MM.1S (cell line): ENCODE measurements around the gene TMPRSS9.
"Not testable (repeated sequence)": the region's sequence is repeated elsewhere in the genome, so short reads cannot be mapped to it uniquely, and the experiment has no call there.

Experiments
- DNase-seq: peaks from one replicate; pipeline ENCODE4 v3.0.0-alpha.2; 2015
- H2AFZ ChIP-seq: fragments of 300-600 bp; sonication (generic); 2 replicates; pipeline ENCODE4 v1.6.0; 2016; ENCODE audit warnings: antibody characterized with exemption, low read length
- H3F3A ChIP-seq: fragments of 300-600 bp; sonication (generic); 2 replicates; pipeline ENCODE4 v1.6.1; 2016; ENCODE audit warnings: mild to moderate bottlenecking, antibody characterized with exemption, low read length, moderate library complexity, mixed read lengths; ENCODE audit not compliant: insufficient read depth
- H3K27ac ChIP-seq: fragments of 300-600 bp; sonication (generic); 2 replicates; pipeline ENCODE4 v1.5.1; 2016; ENCODE audit warnings: mild to moderate bottlenecking, low read length
- H3K27me3 ChIP-seq: fragments of 300-600 bp; sonication (generic); replicated peaks from 2 replicates; pipeline ENCODE4 v1.6.0; 2016; ENCODE audit warnings: low read length; ENCODE audit not compliant: insufficient read depth
- H3K36me3 ChIP-seq: fragments of 300-600 bp; sonication (generic); replicated peaks from 2 replicates; pipeline ENCODE4 v1.6.1; 2016; ENCODE audit warnings: mild to moderate bottlenecking, low read length, mixed read lengths; ENCODE audit not compliant: insufficient read depth
- H3K4me1 ChIP-seq: fragments of 300-600 bp; sonication (generic); 2 replicates; pipeline ENCODE4 v1.6.1; 2016; ENCODE audit warnings: low read length, mixed read lengths
- H3K4me2 ChIP-seq: fragments of 300-600 bp; sonication (generic); 2 replicates; pipeline ENCODE4 v1.6.0; 2016; ENCODE audit warnings: low read depth, low read length
- H3K4me3 ChIP-seq: fragments of 300-600 bp; sonication (generic); 2 replicates; pipeline ENCODE4 v1.5.1; 2016; ENCODE audit warnings: low read length, mixed read lengths
- H3K79me2 ChIP-seq: fragments of 300-600 bp; sonication (generic); 2 replicates; pipeline ENCODE4 v1.6.1; 2016; ENCODE audit warnings: mixed run types, low read length, mixed read lengths
- H3K9ac ChIP-seq: fragments of 300-600 bp; sonication (generic); 2 replicates; pipeline ENCODE4 v1.6.1; 2016; ENCODE audit warnings: low read length, mixed read lengths
- H3K9me2 ChIP-seq: fragments of 300-600 bp; sonication (generic); replicated peaks from 2 replicates; pipeline ENCODE4 v1.6.1; 2016; ENCODE audit warnings: mild to moderate bottlenecking, low read length, mixed read lengths; ENCODE audit not compliant: insufficient read depth
- H3K9me3 ChIP-seq: fragments of 300-600 bp; sonication (generic); replicated peaks from 2 replicates; pipeline ENCODE4 v1.6.1; 2016; ENCODE audit warnings: mild to moderate bottlenecking, low read length, mixed read lengths; ENCODE audit not compliant: insufficient read depth
- H4K20me1 ChIP-seq: fragments of 300-600 bp; sonication (generic); 2 replicates; pipeline ENCODE4 v1.6.1; 2016; ENCODE audit warnings: mild to moderate bottlenecking, low read length, moderate library complexity, mixed read lengths; ENCODE audit not compliant: insufficient read depth
- CTCF ChIP-seq: fragments of 300-600 bp; sonication (generic); IDR thresholded peaks from 2 replicates; pipeline ENCODE4 v1.5.1; 2016; ENCODE audit warnings: antibody characterized with exemption, low read length, mixed read lengths
- EZH2 ChIP-seq: fragments of 300-600 bp; sonication (generic); optimal IDR thresholded peaks from 2 replicates; pipeline ENCODE3; 2017; ENCODE audit warnings: low read depth, mild to moderate bottlenecking, antibody characterized with exemption, low read length, mixed read lengths
- EZH2phosphoT487 ChIP-seq: fragments of 300-600 bp; sonication (generic); IDR thresholded peaks from 2 replicates; pipeline ENCODE4 v1.6.1; 2018; ENCODE audit warnings: antibody characterized with exemption, low read length

Gene TMPRSS9

GRCh38 chr19:2345076-2345475, 15.0 kb upstream of the TMPRSS9 start:
- Histone ChIP-seq H3K79me2 (no peaks in the 10 kb centered on the region), H3F3A (no peaks in the 10 kb centered on the region), H3K27me3 (no peaks in the 10 kb centered on the region), H3K4me1 (no peaks in the 10 kb centered on the region), H3K9ac (no peak overlapping the region), H3K9me2 (no peaks in the 10 kb centered on the region), H4K20me1 (no peaks in the 10 kb centered on the region), H2AFZ (no peak overlapping the region), H3K4me3 (no peak overlapping the region), H3K4me2 (no peak overlapping the region), H3K27ac (no peak overlapping the region), H3K36me3 (peaks cover 5% of the 10 kb centered on the region; the same call in 1 of the 2 replicates), H3K9me3 (no peaks in the 10 kb centered on the region)
- DNase-seq: no peak
- no peak for TF ChIP-seq CTCF
- no peak for TF ChIP-seq EZH2phosphoT487
- TF ChIP-seq EZH2: no peak

- Histone ChIP-seq H3K9me3 (no peaks in the 10 kb centered on the region), H3K79me2 (no peaks in the 10 kb centered on the region), H3K9ac (no peak overlapping the region), H3K27ac (no peak overlapping the region), H4K20me1 (no peaks in the 10 kb centered on the region), H2AFZ (no peak overlapping the region), H3K4me3 (no peak overlapping the region), H3K36me3 (peaks cover 5% of the 10 kb centered on the region; the same call in 1 of the 2 replicates), H3K4me1 (no peaks in the 10 kb centered on the region), H3F3A (no peaks in the 10 kb centered on the region), H3K4me2 (no peak overlapping the region), H3K27me3 (no peaks in the 10 kb centered on the region), H3K9me2 (no peaks in the 10 kb centered on the region)
- TF ChIP-seq CTCF (no peak), EZH2 (no peak), EZH2phosphoT487 (no peak)
- no peak for DNase-seq
These were observed 14.0 kb upstream of the TMPRSS9 start for GRCh38 chr19:2345794-2346663.

- not testable (repeated sequence) for H3K79me2 ChIP-seq, H3K4me3 ChIP-seq, H3K9me2 ChIP-seq, H3K9me3 ChIP-seq, H3F3A ChIP-seq, H4K20me1 ChIP-seq, H3K9ac ChIP-seq, H3K36me3 ChIP-seq, H2AFZ ChIP-seq, DNase-seq, H3K27ac ChIP-seq, H3K4me1 ChIP-seq, H3K27me3 ChIP-seq, H3K4me2 ChIP-seq
These were observed 10.2 kb upstream of the TMPRSS9 start for GRCh38 chr19:2349818-2350217.

- no peaks in the 10 kb centered on the region for H3K4me1 ChIP-seq
- no peak for DNase-seq
- no peak overlapping the region for H3K27ac ChIP-seq
- TF ChIP-seq EZH2phosphoT487 (no peak), EZH2 (no peak), CTCF (no peak)
- H3F3A ChIP-seq: no peaks in the 10 kb centered on the region
- H3K9me3 ChIP-seq: no peaks in the 10 kb centered on the region
- no peaks in the 10 kb centered on the region for H3K79me2 ChIP-seq
- no peak overlapping the region for H3K9ac ChIP-seq
- H3K4me3 ChIP-seq: no peak overlapping the region
- no peak overlapping the region for H3K4me2 ChIP-seq
- no peak overlapping the region for H2AFZ ChIP-seq
- H3K27me3 ChIP-seq: no peaks in the 10 kb centered on the region
- no peaks in the 10 kb centered on the region for H3K9me2 ChIP-seq
- no peaks in the 10 kb centered on the region for H4K20me1 ChIP-seq
- H3K36me3 ChIP-seq: peaks cover 5% of the 10 kb centered on the region; the same call in 1 of the 2 replicates
These were observed 9.4 kb upstream of the TMPRSS9 start for GRCh38 chr19:2350656-2351055.
